Heart left ventricle (tissue), 13 donors: ENCODE measurements around the gene STK11.

Experiments
- CTCF ChIP-seq, 12 donors: fragments of 200-600 bp; sonication (generic) in 4 of 12; IDR thresholded peaks; one replicate each; pipeline versions ENCODE4 v1.5.0 to v1.8.0; 2018 to 2022; ENCODE audit warnings: antibody characterized with exemption in 12 of 12, mild to moderate bottlenecking in 5 of 12
- POLR2A ChIP-seq, 2 donors: fragments of 450-650 bp; IDR thresholded peaks; one replicate each; pipeline ENCODE4 v1.6.1; 2017; ENCODE audit warnings: antibody characterized with exemption in 2 of 2, mild to moderate bottlenecking in 2 of 2, moderate library complexity in 2 of 2
- donor health status: ischemic (EF 13 %, LVEDD 7.1; RV severe dilation, severe dysfunction).
- donor health status: DM: no; HTN: yes; CAD: no.
- donor health status: DM: no; HTN: no; CAD: no.
- donor health status: ischemic (EF 25% LVEDD 6.9; RV normal size, moderate dysfunction).
- donor health status: ischemic (EF 25% LVEDD 5.7; RV mildly dilated, moderate dysfunction).
- donor health status: ischemic (EF 35%, LVEDD 5.7; RV mildly dilated, moderate dysfunction).
- donor health status: nonischemic (EF 11% LVEDD 7.7; RV severe dilation, severe dysfunction).
- donor health status: DM: yes; HTN: yes; CAD: no.
- donor health status: PGD.
- donor health status: ischemic (EF 29% LVEDD 5.4; RV normal size, mild dysfunction).
- donor health status: nonischemic (EF 23%, LVEDD 6.1; RV moderate dilation, normal function).

DNA sequence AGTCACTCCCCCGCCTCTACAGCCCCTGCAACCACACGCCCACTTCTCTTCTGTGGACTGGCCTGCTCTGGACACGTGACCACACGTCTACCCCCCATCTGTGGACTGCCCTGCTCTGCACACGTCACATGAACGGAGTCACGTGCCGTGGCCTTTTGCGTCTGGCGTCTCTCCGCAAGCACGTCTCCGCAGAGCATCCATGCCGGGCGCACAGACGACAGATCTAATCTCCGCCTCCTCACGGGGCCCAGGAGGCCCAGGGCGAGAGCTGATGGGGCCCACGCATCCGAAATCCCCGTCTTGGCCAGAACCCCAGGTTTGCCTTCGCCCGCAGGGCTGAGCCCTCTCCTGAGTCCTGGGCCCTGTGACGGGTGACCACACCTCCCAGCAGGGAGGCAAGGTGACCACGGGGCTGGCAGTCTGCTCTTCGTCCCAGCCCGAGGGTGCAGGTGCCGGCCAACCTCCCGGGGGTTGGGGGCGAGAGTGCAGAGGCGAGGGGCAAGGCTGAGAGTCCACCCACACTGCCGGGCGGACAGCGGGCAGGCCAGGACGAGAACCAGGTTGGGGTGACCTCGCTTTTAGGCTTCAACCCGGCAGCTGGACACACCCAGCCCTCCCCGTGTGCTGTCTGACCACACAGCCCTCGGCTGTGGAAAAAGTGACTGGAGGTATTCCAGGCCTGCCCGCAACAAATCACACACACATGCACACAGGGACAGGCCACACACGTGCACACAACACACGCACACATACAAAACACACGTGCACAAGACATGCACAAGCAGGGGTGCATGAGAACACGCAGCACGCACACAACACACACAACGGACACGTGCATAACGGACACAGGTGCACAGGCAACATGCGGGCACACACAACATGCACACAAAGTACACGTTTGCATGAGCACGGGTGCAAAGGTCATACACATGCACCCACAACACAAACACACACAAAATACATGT lies 35.4 kb upstream of the STK11 start:
- TF ChIP-seq CTCF (IDR thresholded peaks at IDR 0.05) (no peak), POLR2A (IDR thresholded peaks at IDR 0.05) (no peak)
